ENCODE data around the gene ZFYVE1. TPM values are rescaled to one million over a fixed set of nuclear protein-coding genes. Genes with fewer than 3 reads are reported as not detected.

ZFYVE1 gene
- total RNA-seq, 1 donor from 2014 or later: 16.5 TPM

- ATAC-seq (ENCODE audit: low read depth): peak; percentile 34
- POLR2A ChIA-PET: no interaction called here
Observed at GRCh38 chr14:72947366-72948160, 79.3 kb downstream of the ZFYVE1 start.

GRCh38 chr14:72946491-72946890, 80.4 kb downstream of the ZFYVE1 start:
- Mint-ChIP-seq H3K27me3 (no peaks in the 10 kb centered on the region), H3K4me1 (no peaks in the 10 kb centered on the region), H3K36me3 (ENCODE audit: low read depth) (peaks cover 79% of the 10 kb centered on the region), H3K27ac (no peak overlapping the region), H3K4me3 (no peak overlapping the region), H3K9me3 (no peaks in the 10 kb centered on the region)
- no peak for DNase-seq
- TF ChIP-seq CTCF (IDR thresholded peaks at IDR 0.05): no peak
- CTCF ChIA-PET: no interaction called here
- POLR2A ChIA-PET: no interaction called here
- no peak for ATAC-seq (ENCODE audit: low read depth)
- intact Hi-C loops (cut with micrococcal nuclease): no loop called here

More at GRCh38 chr14:72947366-72948160, 79.3 kb downstream of the ZFYVE1 start:
- no peak for DNase-seq
- CTCF ChIA-PET: interaction anchor here (1.8 to 5.0 kb wide), 5 partner anchors 9 to 432 kb away, joined by 6 to 100 read pairs (median 10); partner anchors contain the start of gene DCAF4
- Mint-ChIP-seq H3K36me3 (ENCODE audit: low read depth) (peaks cover 78% of the 10 kb centered on the region), H3K4me1 (no peaks in the 10 kb centered on the region), H3K27me3 (no peaks in the 10 kb centered on the region), H3K9me3 (no peaks in the 10 kb centered on the region), H3K4me3 (no peak overlapping the region), H3K27ac (peak overlapping the region; percentile 24)
- intact Hi-C loops (cut with micrococcal nuclease): loop anchor here (1.0 kb wide), 3 partner anchors 21 to 430 kb away; partner anchors contain the start of gene DCAF4
- TF ChIP-seq CTCF (IDR thresholded peaks at IDR 0.05): no peak

GRCh38 chr14:72945356-72946027, 81.4 kb downstream of the ZFYVE1 start:
- H3K4me3 Mint-ChIP-seq: no peak overlapping the region
- no peaks in the 10 kb centered on the region for H3K27me3 Mint-ChIP-seq
- H3K27ac Mint-ChIP-seq: no peak overlapping the region
- no peak for TF ChIP-seq CTCF (IDR thresholded peaks at IDR 0.05)
- DNase-seq (no peak), ATAC-seq (ENCODE audit: low read depth) (no peak)
- ChIA-PET CTCF (no interaction called here), POLR2A (no interaction called here)
- H3K36me3 Mint-ChIP-seq (ENCODE audit: low read depth): peaks cover 80% of the 10 kb centered on the region
- H3K9me3 Mint-ChIP-seq: no peaks in the 10 kb centered on the region
- intact Hi-C loops (cut with micrococcal nuclease): no loop called here
- no peaks in the 10 kb centered on the region for H3K4me1 Mint-ChIP-seq

GRCh38 chr14:72943876-72944430, 83.0 kb downstream of the ZFYVE1 start:
- Mint-ChIP-seq H3K9me3 (no peaks in the 10 kb centered on the region), H3K27ac (no peak overlapping the region), H3K4me1 (no peaks in the 10 kb centered on the region), H3K36me3 (ENCODE audit: low read depth) (peaks cover 86% of the 10 kb centered on the region), H3K4me3 (no peak overlapping the region), H3K27me3 (no peaks in the 10 kb centered on the region)
- TF ChIP-seq CTCF (IDR thresholded peaks at IDR 0.05): no peak
- no peak for ATAC-seq (ENCODE audit: low read depth)
- intact Hi-C loops (cut with micrococcal nuclease): no loop called here
- POLR2A ChIA-PET: no interaction called here
- CTCF ChIA-PET: interaction anchor here (1.0 kb wide), 1 partner anchor 398 kb away, joined by 3 read pairs; no protein-coding TSS in a partner anchor
- DNase-seq: no peak

GRCh38 chr14:72942934-72943333, 84.0 kb downstream of the ZFYVE1 start:
- H3K4me1 Mint-ChIP-seq: no peaks in the 10 kb centered on the region
- CTCF ChIA-PET: no interaction called here
- POLR2A ChIA-PET: no interaction called here
- DNase-seq (no peak), ATAC-seq (ENCODE audit: low read depth) (no peak)
- H3K4me3 Mint-ChIP-seq: no peak overlapping the region
- no peaks in the 10 kb centered on the region for H3K27me3 Mint-ChIP-seq
- no peak overlapping the region for H3K27ac Mint-ChIP-seq
- H3K9me3 Mint-ChIP-seq: no peaks in the 10 kb centered on the region
- peaks cover 86% of the 10 kb centered on the region for H3K36me3 Mint-ChIP-seq (ENCODE audit: low read depth)
- intact Hi-C loops (cut with micrococcal nuclease): no loop called here
- no peak for TF ChIP-seq CTCF (IDR thresholded peaks at IDR 0.05)
